ENCODE measurements around the gene ZPBP2. TPM values are rescaled to one million over a fixed set of nuclear protein-coding genes. Genes with fewer than 3 reads are reported as not detected.
A peak's percentile ranks its signal among the peaks of the same experiment; 100 is the strongest.

ZPBP2 gene
- total and polyA plus RNA-seq, 2 of the 13 experiments (the other 11 are each of a cell fraction or from before 2014, with no cell fraction given): not detected

- TF ChIP-seq RARA (CRISPR knock-in tag; IDR thresholded peaks at IDR 0.05) (no peak), ELF3 (CRISPR knock-in tag; IDR thresholded peaks at IDR 0.05) (no peak), NR2F6 (IDR thresholded peaks at IDR 0.05) (0 out of 2 replicates have a peak, but pooled peaks have one; percentile 23), NR2F6 (CRISPR knock-in tag; IDR thresholded peaks at IDR 0.05) (no peak), ZBTB34 (CRISPR knock-in tag; IDR thresholded peaks at IDR 0.05) (no peak), NFE2 (CRISPR knock-in tag; IDR thresholded peaks at IDR 0.05) (no peak), POLR2A (IDR thresholded peaks at IDR 0.05; ENCODE audit: insufficient read depth in 1 of 2, low read depth in 2 of 2, low read length in 2 of 2) (0 out of 4 replicates have a peak, but pooled peaks of 1 of the 2 experiments have one; percentile 22), ZNF644 (CRISPR knock-in tag; IDR thresholded peaks at IDR 0.05; ENCODE audit: low read depth) (no peak), FLYWCH1 (CRISPR knock-in tag; IDR thresholded peaks at IDR 0.05) (0 out of 2 replicates have a peak, but pooled peaks have one; percentile 34), NCOR1 (IDR thresholded peaks at IDR 0.05; ENCODE audit: borderline replicate concordance, low read length) (no peak), PAWR (CRISPR knock-in tag; IDR thresholded peaks at IDR 0.05; ENCODE audit: borderline replicate concordance) (no peak), ZKSCAN8 (CRISPR knock-in tag; IDR thresholded peaks at IDR 0.05; ENCODE audit: borderline replicate concordance) (no peak), ATF5 (CRISPR knock-in tag; IDR thresholded peaks at IDR 0.05; ENCODE audit: low read depth) (no peak), EED (CRISPR knock-in tag; IDR thresholded peaks at IDR 0.05) (no peak), ZNF703 (CRISPR knock-in tag; IDR thresholded peaks at IDR 0.05; ENCODE audit: borderline replicate concordance) (no peak), HNF4G (IDR thresholded peaks at IDR 0.05; ENCODE audit: borderline replicate concordance, low read depth, low read length) (no peak), HNF4G (CRISPR knock-in tag; IDR thresholded peaks at IDR 0.05; ENCODE audit: borderline replicate concordance, low read depth) (no peak), ETV6 (CRISPR knock-in tag; conservative IDR thresholded peaks at IDR 0.05) (no peak), KMT2B (CRISPR knock-in tag; IDR thresholded peaks at IDR 0.05) (no peak), ZNF451 (CRISPR knock-in tag; IDR thresholded peaks at IDR 0.05) (no peak), HMGA1 (CRISPR knock-in tag; conservative IDR thresholded peaks at IDR 0.05) (no peak), ZNF512 (CRISPR knock-in tag; IDR thresholded peaks at IDR 0.05) (no peak), LRRFIP1 (CRISPR knock-in tag; conservative IDR thresholded peaks at IDR 0.05) (no peak), PAF1 (CRISPR knock-in tag; IDR thresholded peaks at IDR 0.05) (no peak), MIER3 (CRISPR knock-in tag; IDR thresholded peaks at IDR 0.05; ENCODE audit: borderline replicate concordance) (0 out of 2 replicates have a peak, but pooled peaks have one; percentile 11), ZNF282 (IDR thresholded peaks at IDR 0.05; ENCODE audit: partially characterized antibody) (no peak)
These were observed 57.5 kb downstream of the ZPBP2 start (continued) for GRCh38 chr17:39925282-39926134.
